K562 (cell line): ENCODE data around the gene ITGB2. TPM values are rescaled to one million over a fixed set of nuclear protein-coding genes. Genes with fewer than 3 reads are reported as not detected.

Experiments used
- ATAC-seq: fragments of 200-7000 bp; cut with Tn5 transposase; 3 replicates; pipeline ENCODE4 v1.9.1; 2020; ENCODE audit warnings: moderate library complexity
- BruUV-seq: library from RNA; stranded (reverse); fragments of 400-500 nt; replicated peaks from 2 replicates; lab custom pipeline; 2021; lab: Mats Ljungman, UMichigan
- CTCF ChIA-PET: fragments of 300-600 bp; formaldehyde crosslinking; extraction: SDS; loops from one replicate; lab custom pipeline; 2021; ENCODE audit warnings: low intra/inter-chr PET ratio; lab: Yijun Ruan, JAX
- POLR2A ChIA-PET: fragments of 300-600, 350-650 bp; sonication (Branson Sonifier 250); formaldehyde crosslinking; extraction: SDS; loops from one replicate; lab custom pipeline; 2021; ENCODE audit warnings: antibody characterized with exemption, inconsistent platforms; lab: Yijun Ruan, JAX
- DNase-seq, 4 experiments: peaks; one replicate each; pipeline versions ENCODE4 v3.0.0 to v3.0.0-alpha.2; 2011 to 2018; ENCODE audit warnings: low spot score in 3 of 4, mixed read lengths in 3 of 4; ENCODE audit errors: extremely low read depth in 1 of 4
- FAIRE-seq: peaks from 2 replicates; lab custom pipeline; 2011; peaks lifted over from hg19 to GRCh38; lab: Jason Lieb, UNC
- H2AFZ ChIP-seq: 2 replicates; pipeline ENCODE4 v1.6.0; 2011; ENCODE audit warnings: low read depth, low read length, control low read depth, inconsistent platforms
- H3K27ac ChIP-seq: fragments of 200-600 bp; 3 replicates; pipeline ENCODE4 v1.8.0; 2011; ENCODE audit warnings: low read depth, mild to moderate bottlenecking, control low read depth, inconsistent platforms, low read length, moderate library complexity, mixed read lengths; ENCODE audit errors: extremely low read depth
- H3K27me3 ChIP-seq, 2 experiments: fragments of 300-600 bp in 1 of 2; 2 replicates in 1 of 2; 3 replicates in 1 of 2; pipeline versions ENCODE4 v1.6.0 to v1.8.0; 2011; ENCODE audit warnings: inconsistent platforms in 2 of 2, low read length in 2 of 2, mild to moderate bottlenecking in 1 of 2, mixed read lengths in 1 of 2, moderate library complexity in 1 of 2; ENCODE audit not compliant: control insufficient read depth in 2 of 2, insufficient read depth in 2 of 2
- H3K36me3 ChIP-seq: fragments of 300-600 bp; 3 replicates; pipeline ENCODE4 v1.8.0; 2011; ENCODE audit warnings: mild to moderate bottlenecking, low read length, inconsistent platforms; ENCODE audit not compliant: control insufficient read depth, insufficient read depth
- H3K4me1 ChIP-seq, 2 experiments: fragments of 200-600 bp in 1 of 2; replicated peaks in 1 of 2; 2 replicates in 1 of 2; 3 replicates in 1 of 2; pipeline versions ENCODE4 v1.5.1 to v1.8.0; 2011; ENCODE audit warnings: inconsistent platforms in 2 of 2, low read length in 2 of 2, mild to moderate bottlenecking in 1 of 2, mixed read lengths in 1 of 2, moderate library complexity in 1 of 2; ENCODE audit not compliant: control insufficient read depth in 2 of 2, insufficient read depth in 2 of 2
- H3K4me2 ChIP-seq: 2 replicates; pipeline ENCODE4 v1.6.1; 2011; ENCODE audit warnings: low read length, control low read depth, inconsistent platforms, mixed read lengths; ENCODE audit not compliant: insufficient read depth
- H3K4me3 ChIP-seq: fragments of 200-600 bp; sonication (generic), shearing (Covaris generic); 2 replicates; pipeline ENCODE4 v1.5.1; 2016; ENCODE audit warnings: control low read depth, inconsistent platforms
- H3K79me2 ChIP-seq: fragments of 200-600 bp; 3 replicates; pipeline ENCODE4 v1.8.0; 2011; ENCODE audit warnings: low read length, inconsistent platforms; ENCODE audit not compliant: control insufficient read depth, insufficient read depth
- H3K9ac ChIP-seq, 2 experiments: 2 replicates each; pipeline versions ENCODE4 v1.6.0 to v1.6.1; 2011; ENCODE audit warnings: low read depth in 2 of 2, low read length in 2 of 2, control low read depth in 1 of 2, inconsistent platforms in 1 of 2, mild to moderate bottlenecking in 1 of 2, mixed read lengths in 1 of 2; ENCODE audit not compliant: insufficient read depth in 1 of 2
- H3K9me1 ChIP-seq: one replicate; pipeline ENCODE4 v1.6.0; 2011; ENCODE audit warnings: inconsistent platforms, mild to moderate bottlenecking, low read length, moderate library complexity; ENCODE audit not compliant: control insufficient read depth, insufficient read depth
- H3K9me3 ChIP-seq: replicated peaks from 2 replicates; pipeline ENCODE4 v1.5.1; 2011; ENCODE audit warnings: low read depth, low read length, inconsistent platforms; ENCODE audit not compliant: control insufficient read depth, insufficient read depth
- H4K20me1 ChIP-seq: replicated peaks from 2 replicates; pipeline ENCODE4 v1.6.1; 2011; ENCODE audit warnings: low read length, inconsistent platforms, mixed read lengths; ENCODE audit not compliant: control insufficient read depth, insufficient read depth
- ARID4B ChIP-seq: sonication (generic); formaldehyde crosslinking; IDR thresholded peaks from 2 replicates; pipeline ENCODE4 v1.8.0; 2022; ENCODE audit warnings: mild to moderate bottlenecking, missing genetic modification reagents
- BACH1 ChIP-seq: fragments of 200-800 bp; sonication (Bioruptor generic); IDR thresholded peaks from 2 replicates; pipeline ENCODE4 v1.6.1; 2016; ENCODE audit warnings: missing genetic modification characterization, missing compliant biosample characterization
- EWSR1 ChIP-seq: fragments of 450-650 bp; IDR thresholded peaks from 2 replicates; pipeline ENCODE4 v1.6.1; 2018; ENCODE audit warnings: borderline replicate concordance, mild to moderate bottlenecking, low read depth, moderate library complexity; ENCODE audit not compliant: partially characterized antibody
- NFYB ChIP-seq: IDR thresholded peaks from 2 replicates; pipeline ENCODE4 v1.6.1; 2011; ENCODE audit warnings: mild to moderate bottlenecking, moderate library complexity; ENCODE audit not compliant: insufficient read length; ENCODE audit errors: extremely low read depth
- POLR2G ChIP-seq: fragments of 200-400 bp; formaldehyde crosslinking; IDR thresholded peaks from 2 replicates; pipeline ENCODE4 v1.6.1; 2017; ENCODE audit warnings: low read depth, mild to moderate bottlenecking, antibody characterized with exemption, low read length, moderate library complexity
- RBM14 ChIP-seq: fragments of 200-400 bp; formaldehyde crosslinking; IDR thresholded peaks from 2 replicates; pipeline ENCODE4 v1.6.1; 2018; ENCODE audit warnings: low read depth, mild to moderate bottlenecking, low read length, moderate library complexity, borderline replicate concordance; ENCODE audit not compliant: insufficient read depth
- RNF219 ChIP-seq: fragments of 250-450 bp; sonication (Bioruptor Pico); IDR thresholded peaks from 2 replicates; pipeline ENCODE4 v1.5.0; 2022; ENCODE audit warnings: mild to moderate bottlenecking
- TEAD1 ChIP-seq, 2 experiments: fragments of 450-650 bp in 1 of 2; sonication (generic) in 1 of 2; formaldehyde crosslinking; IDR thresholded peaks; 2 replicates each; pipeline versions ENCODE4 v1.4.0 to v1.8.0; 2020 to 2022; ENCODE audit warnings: mild to moderate bottlenecking in 2 of 2, missing genetic modification reagents in 1 of 2
- VEZF1 ChIP-seq: fragments of 200-800 bp; sonication (Bioruptor generic); IDR thresholded peaks from 2 replicates; pipeline ENCODE4 v1.6.1; 2017; ENCODE audit warnings: missing genetic modification characterization, missing compliant biosample characterization
- ZBTB1 ChIP-seq: sonication (generic); formaldehyde crosslinking; IDR thresholded peaks from 2 replicates; pipeline ENCODE4 v1.8.1; 2023; ENCODE audit warnings: missing genetic modification reagents, low read depth, mild to moderate bottlenecking, borderline replicate concordance
- ZNF143 ChIP-seq: sonication (generic); formaldehyde crosslinking; IDR thresholded peaks from 2 replicates; pipeline ENCODE4 v1.9.0; 2022; ENCODE audit warnings: mild to moderate bottlenecking, missing genetic modification reagents
- WGBS: fragments of 100-300 bp; shearing (Covaris generic); methylation state at CpG from one replicate; pipeline ENCODE4 v1.1.6; 2016; ENCODE audit warnings: low coverage, mixed read lengths; ENCODE audit not compliant: insufficient coverage; ENCODE audit errors: missing lambda C conversion rate; 5-methylcytosine and 5-hydroxymethylcytosine counted together
- in situ Hi-C: fragments of 300-500 bp; cut with MboI; formaldehyde crosslinking; loops from 4 replicates; pipeline ENCODE4 v1.15.0; 2018; ENCODE audit warnings: inconsistent platforms, mixed read lengths
- intact Hi-C: fragments of 100-400 bp; cut with micrococcal nuclease; formaldehyde crosslinking; loops from 2 replicates; pipeline ENCODE4 v1.14.2; 2022
- polyA plus RNA-seq, 8 experiments: library from polyadenylated mRNA; depleted of rRNA in 4 of 8; stranded (reverse) in 5 of 8; unstranded in 3 of 8; fragments of >200 nt; fragmentation: Nextera tagmentation in 2 of 8; fragmentation: Illumina TruSeq in 1 of 8; extraction: Ambion mirVana in 2 of 8; extraction: Trizol in 1 of 8; gene quantifications; 2 replicates each; pipeline versions ENCODE4 v1.2.1 to v1.2.3, GENCODE V29; 2011 to 2014; ENCODE audit warnings: inconsistent platforms in 1 of 8, missing spikeins in 1 of 8
- total RNA-seq, 7 experiments: library from RNA; depleted of rRNA in 6 of 7; stranded (reverse); fragments of >200 nt in 6 of 7; fragmentation: Illumina TruSeq in 2 of 7; extraction: Trizol in 2 of 7; gene quantifications; 2 replicates each; pipeline versions ENCODE4 v1.2.1 to v1.2.3, GENCODE V29; 2011 to 2021; ENCODE audit warnings: low replicate concordance in 1 of 7

The ITGB2 gene
- total and polyA plus RNA-seq, 9 of the 15 experiments (the other 6 are each of a cell fraction or from before 2014, with no cell fraction given): 0.07 to 1.3 (median 0.51) TPM; not detected in 2

- 84% methylated on average over 30 of the region's 30 CpGs for WGBS
- intact Hi-C loops (loop anchor here (1.0 to 2.0 kb wide), 2 partner anchors 78 to 188 kb away; no protein-coding TSS in a partner anchor), in situ Hi-C loops (loop anchor here (5.0 kb wide), 1 partner anchor 188 kb away; no protein-coding TSS in a partner anchor)
- H3K27ac ChIP-seq: no peak overlapping the region
- no peaks in the 10 kb centered on the region for H3K9me3 ChIP-seq
- H3K4me3 ChIP-seq: no peak overlapping the region
- no peaks in the 10 kb centered on the region for H3K27me3 ChIP-seq
- CTCF ChIA-PET: interaction anchor here (1.0 to 3.0 kb wide), 4 partner anchors 77 to 189 kb away, joined by 3 to 51 read pairs (median 16); no protein-coding TSS in a partner anchor
- no peak overlapping the region for H2AFZ ChIP-seq
- FAIRE-seq (no peak), DNase-seq (no peak), ATAC-seq (peak; percentile 59)
- H4K20me1 ChIP-seq: peaks cover 67% of the 10 kb centered on the region
- peaks cover 0 to 71% of the 10 kb centered on the region in 2 experiments; a peak in 2 of 5 replicates for H3K4me1 ChIP-seq
- peaks cover 94% of the 10 kb centered on the region; the same call in 2 of the 3 replicates for H3K36me3 ChIP-seq
- no peak overlapping the region for H3K4me2 ChIP-seq
- peak overlapping the region in 1 of 2 experiments; percentile 41; a peak in 1 of 4 replicates for H3K9ac ChIP-seq
- POLR2A ChIA-PET: interaction anchor here (0.5 to 1.3 kb wide), 9 partner anchors 9 to 344 kb away, joined by 3 to 8 read pairs (median 3); partner anchors contain the start of genes SLX9 and UBE2G2
- no TSS peak for BruUV-seq
- peaks cover 90% of the 10 kb centered on the region for H3K79me2 ChIP-seq
- peaks cover 5% of the 10 kb centered on the region for H3K9me1 ChIP-seq
- no peak for TF ChIP-seq RBM14
- TF ChIP-seq NFYB: no peak
- no peak for TF ChIP-seq RNF219 (CRISPR knock-in tag)
- no peak for TF ChIP-seq BACH1 (tag)
- no peak for TF ChIP-seq ZBTB1 (CRISPR knock-in tag)
- no peak for TF ChIP-seq VEZF1 (CRISPR knock-in tag)
- 0 out of 4 replicates have a peak, but pooled peaks of 1 of the 2 experiments have one; percentile 23 for TF ChIP-seq TEAD1 (CRISPR knock-in tag; IDR thresholded peaks at IDR 0.05)
- 0 out of 2 replicates have a peak, but pooled peaks have one; percentile 41 for TF ChIP-seq ZNF143 (CRISPR knock-in tag)
- TF ChIP-seq EWSR1: no peak
- peak; percentile 39; the same call in 1 of the 2 replicates for TF ChIP-seq ARID4B
- TF ChIP-seq POLR2G: peak; percentile 47
These were observed 28.6 kb upstream of the ITGB2 start for GRCh38 chr21:44949161-44949778.
